ENCODE measurements around the gene AAK1. TPM values are rescaled to one million over a fixed set of nuclear protein-coding genes. Genes with fewer than 3 reads are reported as not detected.
"Not testable (repeated sequence)": the region's sequence is repeated elsewhere in the genome, so short reads cannot be mapped to it uniquely, and the experiment has no call there.

AAK1 gene
- total RNA-seq, 2 experiments from 2014 or later = 114 to 115 TPM

DNA sequence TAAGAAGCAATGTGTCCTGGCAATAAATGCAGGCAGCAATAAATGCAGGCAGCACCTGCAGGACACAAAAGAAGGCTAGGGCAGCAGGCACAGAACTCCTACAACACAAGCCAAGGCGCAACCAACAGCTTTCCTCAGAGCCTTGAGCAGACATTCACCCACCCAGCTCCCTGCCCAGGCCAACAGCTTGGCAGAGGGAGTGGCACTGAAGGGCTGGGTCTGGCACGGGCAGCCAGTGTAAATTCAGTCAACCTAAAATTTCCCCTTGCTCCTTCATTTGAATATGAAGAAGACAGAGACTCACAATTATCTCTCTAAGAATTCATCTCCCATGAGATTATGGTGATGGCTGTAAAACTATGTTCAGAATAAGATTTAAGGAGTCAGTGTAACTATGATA lies 35.4 kb downstream of the AAK1 start:
- ChIA-PET POLR2A (no interaction called here), CTCF (interaction anchor here (0.9 to 1.5 kb wide), 2 partner anchors 11 to 31 kb away, joined by 3 read pairs; no protein-coding TSS in a partner anchor)
- Mint-ChIP-seq H3K27ac (peak overlapping the region; percentile 63), H3K4me1 (ENCODE audit: low read depth) (peaks cover 81% of the 10 kb centered on the region), H3K27me3 (no peaks in the 10 kb centered on the region), H3K36me3 (ENCODE audit: low read depth) (peaks cover 59% of the 10 kb centered on the region), H3K4me3 (no peak overlapping the region), H3K9me3 (peaks cover 24% of the 10 kb centered on the region)
- no peak for DNase-seq
- TF ChIP-seq, protein P1, sequence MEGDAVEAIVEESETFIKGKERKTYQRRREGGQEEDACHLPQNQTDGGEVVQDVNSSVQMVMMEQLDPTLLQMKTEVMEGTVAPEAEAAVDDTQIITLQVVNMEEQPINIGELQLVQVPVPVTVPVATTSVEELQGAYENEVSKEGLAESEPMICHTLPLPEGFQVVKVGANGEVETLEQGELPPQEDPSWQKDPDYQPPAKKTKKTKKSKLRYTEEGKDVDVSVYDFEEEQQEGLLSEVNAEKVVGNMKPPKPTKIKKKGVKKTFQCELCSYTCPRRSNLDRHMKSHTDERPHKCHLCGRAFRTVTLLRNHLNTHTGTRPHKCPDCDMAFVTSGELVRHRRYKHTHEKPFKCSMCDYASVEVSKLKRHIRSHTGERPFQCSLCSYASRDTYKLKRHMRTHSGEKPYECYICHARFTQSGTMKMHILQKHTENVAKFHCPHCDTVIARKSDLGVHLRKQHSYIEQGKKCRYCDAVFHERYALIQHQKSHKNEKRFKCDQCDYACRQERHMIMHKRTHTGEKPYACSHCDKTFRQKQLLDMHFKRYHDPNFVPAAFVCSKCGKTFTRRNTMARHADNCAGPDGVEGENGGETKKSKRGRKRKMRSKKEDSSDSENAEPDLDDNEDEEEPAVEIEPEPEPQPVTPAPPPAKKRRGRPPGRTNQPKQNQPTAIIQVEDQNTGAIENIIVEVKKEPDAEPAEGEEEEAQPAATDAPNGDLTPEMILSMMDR (IDR thresholded peaks at IDR 0.05) = no peak
- intact Hi-C loops (cut with micrococcal nuclease) = no loop called here
- no peak for ATAC-seq

DNA sequence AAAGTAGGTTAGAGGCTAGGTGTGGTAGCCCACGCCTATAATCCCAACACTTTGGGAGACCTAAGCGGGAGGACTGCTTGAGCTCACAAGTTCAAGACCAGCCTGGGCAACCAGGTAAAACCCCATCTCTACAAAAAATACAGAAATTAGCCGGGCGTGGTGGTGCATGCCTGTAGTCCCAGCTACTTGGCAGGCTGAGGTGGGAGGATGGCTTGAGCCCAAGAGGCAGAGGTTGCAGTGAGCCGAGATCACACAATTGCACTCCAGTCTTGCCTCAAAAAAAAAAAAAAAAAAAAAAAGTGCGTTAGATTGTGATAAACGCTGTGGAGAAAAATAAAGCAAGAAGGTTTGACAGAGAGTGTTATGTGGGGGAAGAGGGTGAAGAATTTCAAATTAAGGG lies 36.8 kb downstream of the AAK1 start:
- Mint-ChIP-seq H3K36me3 (ENCODE audit: low read depth) (peaks cover 51% of the 10 kb centered on the region), H3K27ac (peak overlapping the region; percentile 23), H3K4me1 (ENCODE audit: low read depth) (peaks cover 82% of the 10 kb centered on the region), H3K9me3 (peaks cover 22% of the 10 kb centered on the region)
- DNase-seq; H3K4me3 Mint-ChIP-seq; intact Hi-C loops (cut with micrococcal nuclease); ATAC-seq; H3K27me3 Mint-ChIP-seq: not testable (repeated sequence)
- ChIA-PET CTCF (interaction anchor here (1.1 to 1.5 kb wide), 2 partner anchors 14 to 32 kb away, joined by 3 read pairs; no protein-coding TSS in a partner anchor), POLR2A (interaction anchor here (0.7 to 1.9 kb wide), 3 partner anchors 9 to 21 kb away, joined by 3 to 5 read pairs (median 4); no protein-coding TSS in a partner anchor)

DNA sequence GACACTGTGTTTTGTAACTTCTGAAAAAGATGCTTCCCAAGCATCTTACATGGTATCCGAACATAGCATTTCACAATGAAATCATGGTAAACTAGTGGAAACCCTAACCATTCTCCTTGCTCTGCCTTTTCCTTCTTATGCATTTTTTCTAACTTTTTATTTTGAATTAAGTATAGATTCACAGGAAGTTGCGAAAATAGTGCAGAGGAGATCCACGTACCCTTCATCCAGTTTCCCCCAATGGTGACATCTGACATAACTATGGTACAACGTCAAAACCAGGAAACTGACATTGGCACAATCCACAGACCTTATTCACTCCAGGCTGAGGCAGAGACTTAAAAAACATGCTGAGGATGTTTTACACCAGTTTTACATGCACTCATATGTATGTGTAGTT lies 38.3 kb downstream of the AAK1 start:
- no peaks in the 10 kb centered on the region for H3K27me3 Mint-ChIP-seq
- ATAC-seq (no peak), DNase-seq (no peak)
- H3K36me3 Mint-ChIP-seq (ENCODE audit: low read depth) = peaks cover 51% of the 10 kb centered on the region
- intact Hi-C loops (cut with micrococcal nuclease) = no loop called here
- TF ChIP-seq, protein P1 (IDR thresholded peaks at IDR 0.05) = no peak
- H3K9me3 Mint-ChIP-seq = peaks cover 18% of the 10 kb centered on the region
- no peak overlapping the region for H3K4me3 Mint-ChIP-seq
- H3K27ac Mint-ChIP-seq = peak overlapping the region; percentile 18
- CTCF ChIA-PET = interaction anchor here (2.0 kb wide), 1 partner anchor 8 kb away, joined by 10 read pairs; no protein-coding TSS in a partner anchor
- peaks cover 86% of the 10 kb centered on the region for H3K4me1 Mint-ChIP-seq (ENCODE audit: low read depth)
- POLR2A ChIA-PET = interaction anchor here (2.3 kb wide), 1 partner anchor 8 kb away, joined by 11 read pairs; no protein-coding TSS in a partner anchor

DNA sequence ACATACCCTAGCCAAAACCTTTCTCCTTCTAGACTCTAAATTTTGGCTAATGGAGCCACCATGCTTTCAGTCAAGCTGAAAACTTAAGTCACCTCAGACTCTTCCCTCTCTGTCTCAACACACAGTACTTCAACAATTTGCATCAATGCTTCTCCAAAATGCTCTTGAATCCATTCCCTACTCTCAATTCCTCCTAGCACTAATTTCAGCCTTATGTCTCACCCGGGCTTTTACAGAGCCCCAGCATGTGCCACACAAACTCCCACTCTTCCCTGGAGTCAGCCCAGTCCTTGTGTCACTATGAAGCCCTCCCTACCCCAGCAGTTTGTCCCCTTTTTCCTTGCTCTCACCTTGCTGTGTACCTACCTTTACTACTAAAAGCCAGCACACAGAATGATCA lies 38.7 kb downstream of the AAK1 start:
- ATAC-seq = no peak
- CTCF ChIA-PET = interaction anchor here (0.8 to 4.9 kb wide), 3 partner anchors 9 to 40 kb away, joined by 3 to 20 read pairs (median 10); no protein-coding TSS in a partner anchor
- intact Hi-C loops (cut with micrococcal nuclease) = no loop called here

DNA sequence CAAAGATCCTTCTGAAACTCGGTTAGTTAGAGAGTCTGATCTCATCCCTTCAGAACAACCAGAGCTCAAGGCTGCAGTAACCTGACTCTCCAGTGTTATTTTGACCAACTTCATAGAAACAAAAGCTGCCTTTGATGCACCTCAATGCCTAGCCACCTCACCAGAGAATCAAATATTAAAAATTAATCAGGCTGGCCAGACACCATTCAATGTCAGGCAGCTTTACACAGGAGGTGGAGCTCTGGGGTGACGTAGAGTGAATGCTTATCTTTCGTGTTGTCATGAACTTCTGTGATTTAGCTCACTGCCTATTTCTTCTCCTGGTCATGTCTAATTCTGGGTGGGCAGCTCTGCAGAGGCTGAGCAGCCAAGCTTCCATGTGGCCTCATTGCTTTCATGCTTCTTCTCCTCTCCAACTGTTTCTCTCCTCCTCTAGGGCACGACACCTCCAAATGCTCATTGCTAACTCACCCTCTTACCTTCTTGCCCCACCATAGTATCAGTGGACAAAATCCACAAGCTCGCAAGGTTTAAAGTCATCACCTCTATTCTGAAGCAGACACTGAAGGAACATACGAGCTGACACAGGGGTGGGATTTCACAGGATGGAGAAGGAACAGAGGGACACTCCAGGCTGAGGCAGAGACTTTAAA lies 39.4 kb downstream of the AAK1 start:
- peaks cover 91% of the 10 kb centered on the region for H3K4me1 Mint-ChIP-seq (ENCODE audit: low read depth)
- no peak for ATAC-seq
- DNase-seq = no peak
- peak overlapping the region; percentile 22 for H3K27ac Mint-ChIP-seq
- no peak overlapping the region for H3K4me3 Mint-ChIP-seq
- H3K27me3 Mint-ChIP-seq = no peaks in the 10 kb centered on the region
- TF ChIP-seq, protein P1 (IDR thresholded peaks at IDR 0.05) = no peak
- peaks cover 56% of the 10 kb centered on the region for H3K36me3 Mint-ChIP-seq (ENCODE audit: low read depth)
- peaks cover 18% of the 10 kb centered on the region for H3K9me3 Mint-ChIP-seq
- intact Hi-C loops (cut with micrococcal nuclease) = no loop called here
- POLR2A ChIA-PET = interaction anchor here (0.8 to 2.3 kb wide), 5 partner anchors 10 to 536 kb away, joined by 3 to 11 read pairs (median 4); no protein-coding TSS in a partner anchor
- CTCF ChIA-PET = interaction anchor here (0.8 to 4.9 kb wide), 5 partner anchors 10 to 39 kb away, joined by 3 to 20 read pairs (median 4); no protein-coding TSS in a partner anchor

More for the DNA sequence above, 38.7 kb downstream of the AAK1 start:
- POLR2A ChIA-PET = interaction anchor here (0.9 to 2.3 kb wide), 2 partner anchors 9 to 18 kb away, joined by 3 to 11 read pairs; no protein-coding TSS in a partner anchor
- TF ChIP-seq, protein P1 (IDR thresholded peaks at IDR 0.05) = no peak
- H3K27me3 Mint-ChIP-seq = no peaks in the 10 kb centered on the region
- peaks cover 88% of the 10 kb centered on the region for H3K4me1 Mint-ChIP-seq (ENCODE audit: low read depth)
- H3K4me3 Mint-ChIP-seq = no peak overlapping the region
- peak overlapping the region; percentile 18 for H3K27ac Mint-ChIP-seq
- H3K36me3 Mint-ChIP-seq (ENCODE audit: low read depth) = peaks cover 52% of the 10 kb centered on the region
- no peak for DNase-seq
- H3K9me3 Mint-ChIP-seq = peaks cover 18% of the 10 kb centered on the region
